K562 (cell line): ENCODE results near the gene SLC4A11. TPM values are rescaled to one million over a fixed set of nuclear protein-coding genes. Genes with fewer than 3 reads are reported as not detected.

Experiments used
- ATAC-seq: fragments of 200-7000 bp; cut with Tn5 transposase; 3 replicates; pipeline ENCODE4 v1.9.1; 2020; ENCODE audit warnings: moderate library complexity
- BruUV-seq: library from RNA; stranded (reverse); fragments of 400-500 nt; replicated peaks from 2 replicates; lab custom pipeline; 2021; lab: Mats Ljungman, UMichigan
- CTCF ChIA-PET: fragments of 300-600 bp; formaldehyde crosslinking; extraction: SDS; loops from one replicate; lab custom pipeline; 2021; ENCODE audit warnings: low intra/inter-chr PET ratio; lab: Yijun Ruan, JAX
- POLR2A ChIA-PET: fragments of 300-600, 350-650 bp; sonication (Branson Sonifier 250); formaldehyde crosslinking; extraction: SDS; loops from one replicate; lab custom pipeline; 2021; ENCODE audit warnings: antibody characterized with exemption, inconsistent platforms; lab: Yijun Ruan, JAX
- DNase-seq, 4 experiments: peaks; one replicate each; pipeline versions ENCODE4 v3.0.0 to v3.0.0-alpha.2; 2011 to 2018; ENCODE audit warnings: low spot score in 3 of 4, mixed read lengths in 3 of 4; ENCODE audit errors: extremely low read depth in 1 of 4
- FAIRE-seq: peaks from 2 replicates; lab custom pipeline; 2011; peaks lifted over from hg19 to GRCh38; lab: Jason Lieb, UNC
- H2AFZ ChIP-seq: 2 replicates; pipeline ENCODE4 v1.6.0; 2011; ENCODE audit warnings: low read depth, low read length, control low read depth, inconsistent platforms
- H3K27ac ChIP-seq: fragments of 200-600 bp; 3 replicates; pipeline ENCODE4 v1.8.0; 2011; ENCODE audit warnings: low read depth, mild to moderate bottlenecking, control low read depth, inconsistent platforms, low read length, moderate library complexity, mixed read lengths; ENCODE audit errors: extremely low read depth
- H3K27me3 ChIP-seq, 2 experiments: fragments of 300-600 bp in 1 of 2; 2 replicates in 1 of 2; 3 replicates in 1 of 2; pipeline versions ENCODE4 v1.6.0 to v1.8.0; 2011; ENCODE audit warnings: inconsistent platforms in 2 of 2, low read length in 2 of 2, mild to moderate bottlenecking in 1 of 2, mixed read lengths in 1 of 2, moderate library complexity in 1 of 2; ENCODE audit not compliant: control insufficient read depth in 2 of 2, insufficient read depth in 2 of 2
- H3K36me3 ChIP-seq: fragments of 300-600 bp; 3 replicates; pipeline ENCODE4 v1.8.0; 2011; ENCODE audit warnings: mild to moderate bottlenecking, low read length, inconsistent platforms; ENCODE audit not compliant: control insufficient read depth, insufficient read depth
- H3K4me1 ChIP-seq, 2 experiments: fragments of 200-600 bp in 1 of 2; replicated peaks in 1 of 2; 2 replicates in 1 of 2; 3 replicates in 1 of 2; pipeline versions ENCODE4 v1.5.1 to v1.8.0; 2011; ENCODE audit warnings: inconsistent platforms in 2 of 2, low read length in 2 of 2, mild to moderate bottlenecking in 1 of 2, mixed read lengths in 1 of 2, moderate library complexity in 1 of 2; ENCODE audit not compliant: control insufficient read depth in 2 of 2, insufficient read depth in 2 of 2
- H3K4me2 ChIP-seq: 2 replicates; pipeline ENCODE4 v1.6.1; 2011; ENCODE audit warnings: low read length, control low read depth, inconsistent platforms, mixed read lengths; ENCODE audit not compliant: insufficient read depth
- H3K4me3 ChIP-seq: fragments of 200-600 bp; sonication (generic), shearing (Covaris generic); 2 replicates; pipeline ENCODE4 v1.5.1; 2016; ENCODE audit warnings: control low read depth, inconsistent platforms
- H3K79me2 ChIP-seq: fragments of 200-600 bp; 3 replicates; pipeline ENCODE4 v1.8.0; 2011; ENCODE audit warnings: low read length, inconsistent platforms; ENCODE audit not compliant: control insufficient read depth, insufficient read depth
- H3K9ac ChIP-seq, 2 experiments: 2 replicates each; pipeline versions ENCODE4 v1.6.0 to v1.6.1; 2011; ENCODE audit warnings: low read depth in 2 of 2, low read length in 2 of 2, control low read depth in 1 of 2, inconsistent platforms in 1 of 2, mild to moderate bottlenecking in 1 of 2, mixed read lengths in 1 of 2; ENCODE audit not compliant: insufficient read depth in 1 of 2
- H3K9me1 ChIP-seq: one replicate; pipeline ENCODE4 v1.6.0; 2011; ENCODE audit warnings: inconsistent platforms, mild to moderate bottlenecking, low read length, moderate library complexity; ENCODE audit not compliant: control insufficient read depth, insufficient read depth
- H3K9me3 ChIP-seq: replicated peaks from 2 replicates; pipeline ENCODE4 v1.5.1; 2011; ENCODE audit warnings: low read depth, low read length, inconsistent platforms; ENCODE audit not compliant: control insufficient read depth, insufficient read depth
- H4K20me1 ChIP-seq: replicated peaks from 2 replicates; pipeline ENCODE4 v1.6.1; 2011; ENCODE audit warnings: low read length, inconsistent platforms, mixed read lengths; ENCODE audit not compliant: control insufficient read depth, insufficient read depth
- BRD4 ChIP-seq: fragments of 200-600 bp; sonication (generic); IDR thresholded peaks from 2 replicates; pipeline ENCODE4 v1.6.1; 2017; ENCODE audit warnings: inconsistent platforms
- FOXK1 ChIP-seq: sonication (generic); formaldehyde crosslinking; IDR thresholded peaks from 2 replicates; pipeline ENCODE4 v1.8.0; 2022; ENCODE audit warnings: missing genetic modification reagents, mild to moderate bottlenecking, borderline replicate concordance
- HEY1 ChIP-seq: fragments of 250-450 bp; sonication (Bioruptor Pico); IDR thresholded peaks from 2 replicates; pipeline ENCODE4 v1.5.0; 2020; ENCODE audit warnings: mild to moderate bottlenecking, moderate library complexity, borderline replicate concordance
- KDM1A ChIP-seq, 2 experiments: fragments of 450-650 bp; IDR thresholded peaks; 2 replicates each; pipeline ENCODE4 v1.6.1; 2016; ENCODE audit warnings: mild to moderate bottlenecking in 2 of 2
- KLF10 ChIP-seq: fragments of 250-450 bp; sonication (Bioruptor Pico); IDR thresholded peaks from 2 replicates; pipeline ENCODE4 v1.6.1; 2021; ENCODE audit warnings: matching md5 sums
- PTBP1 ChIP-seq: fragments of 200-400 bp; formaldehyde crosslinking; IDR thresholded peaks from 2 replicates; pipeline ENCODE4 v1.6.1; 2017; ENCODE audit warnings: low read depth, low read length
- RBM25 ChIP-seq: fragments of 200-400 bp; formaldehyde crosslinking; IDR thresholded peaks from 2 replicates; pipeline ENCODE4 v1.6.1; 2018; ENCODE audit warnings: low read length, low read depth, moderate library complexity; ENCODE audit not compliant: severe bottlenecking
- SPI1 ChIP-seq: IDR thresholded peaks from 2 replicates; pipeline ENCODE4 v1.6.1; 2011; ENCODE audit warnings: low read depth, low read length, control low read depth, borderline replicate concordance
- YBX1 ChIP-seq: fragments of 450-650 bp; IDR thresholded peaks from 2 replicates; pipeline ENCODE4 v1.7.1; 2016; ENCODE audit warnings: mild to moderate bottlenecking
- ZFX ChIP-seq: sonication (generic); formaldehyde crosslinking; IDR thresholded peaks from 2 replicates; pipeline ENCODE4 v1.8.0; 2022; ENCODE audit warnings: mild to moderate bottlenecking, missing genetic modification reagents, moderate library complexity
- ZNF174 ChIP-seq: fragments of 250-450 bp; sonication (Bioruptor Pico); IDR thresholded peaks from 2 replicates; pipeline ENCODE4 v1.4.0; 2020; ENCODE audit warnings: mild to moderate bottlenecking
- ZNF347 ChIP-seq: fragments of 450-650 bp; formaldehyde crosslinking; IDR thresholded peaks from 2 replicates; pipeline ENCODE4 v1.4.0; 2020; ENCODE audit warnings: low read depth, mild to moderate bottlenecking, moderate library complexity
- ZNF408 ChIP-seq: fragments of 250-450 bp; sonication (Bioruptor Pico); IDR thresholded peaks from 2 replicates; pipeline ENCODE4 v1.4.0; 2020; ENCODE audit warnings: low read depth, mild to moderate bottlenecking, moderate library complexity
- ZNF644 ChIP-seq: fragments of 200-800 bp; sonication (Bioruptor generic); IDR thresholded peaks from 2 replicates; pipeline ENCODE4 v1.6.1; 2016; ENCODE audit warnings: low read depth, missing genetic modification characterization, missing compliant biosample characterization
- in situ Hi-C: fragments of 300-500 bp; cut with MboI; formaldehyde crosslinking; loops from 4 replicates; pipeline ENCODE4 v1.15.0; 2018; ENCODE audit warnings: inconsistent platforms, mixed read lengths
- intact Hi-C: fragments of 100-400 bp; cut with micrococcal nuclease; formaldehyde crosslinking; loops from 2 replicates; pipeline ENCODE4 v1.14.2; 2022
- polyA plus RNA-seq, 8 experiments: library from polyadenylated mRNA; depleted of rRNA in 4 of 8; stranded (reverse) in 5 of 8; unstranded in 3 of 8; fragments of >200 nt; fragmentation: Nextera tagmentation in 2 of 8; fragmentation: Illumina TruSeq in 1 of 8; extraction: Ambion mirVana in 2 of 8; extraction: Trizol in 1 of 8; gene quantifications; 2 replicates each; pipeline versions ENCODE4 v1.2.1 to v1.2.3, GENCODE V29; 2011 to 2014; ENCODE audit warnings: inconsistent platforms in 1 of 8, missing spikeins in 1 of 8
- total RNA-seq, 7 experiments: library from RNA; depleted of rRNA in 6 of 7; stranded (reverse); fragments of >200 nt in 6 of 7; fragmentation: Illumina TruSeq in 2 of 7; extraction: Trizol in 2 of 7; gene quantifications; 2 replicates each; pipeline versions ENCODE4 v1.2.1 to v1.2.3, GENCODE V29; 2011 to 2021; ENCODE audit warnings: low replicate concordance in 1 of 7
- TF ChIP-seq, protein P1 (sequence below): sonication (generic); IDR thresholded peaks from 2 replicates; pipeline ENCODE4 v1.6.1; 2016
- TF ChIP-seq, protein P2 (sequence below): fragments of 250-450 bp; sonication (Bioruptor Pico); IDR thresholded peaks from 2 replicates; pipeline ENCODE4 v1.9.0; 2021; ENCODE audit warnings: mild to moderate bottlenecking, inconsistent platforms
- TF ChIP-seq, protein P3 (sequence below): sonication (generic); formaldehyde crosslinking; IDR thresholded peaks from 2 replicates; pipeline ENCODE4 v1.8.1; 2023; ENCODE audit warnings: mild to moderate bottlenecking, missing genetic modification reagents

Gene SLC4A11
- total and polyA plus RNA-seq, 9 of the 15 experiments (the other 6 are each of a cell fraction or from before 2014, with no cell fraction given): 0.10 to 2.0 (median 0.20) TPM

DNA sequence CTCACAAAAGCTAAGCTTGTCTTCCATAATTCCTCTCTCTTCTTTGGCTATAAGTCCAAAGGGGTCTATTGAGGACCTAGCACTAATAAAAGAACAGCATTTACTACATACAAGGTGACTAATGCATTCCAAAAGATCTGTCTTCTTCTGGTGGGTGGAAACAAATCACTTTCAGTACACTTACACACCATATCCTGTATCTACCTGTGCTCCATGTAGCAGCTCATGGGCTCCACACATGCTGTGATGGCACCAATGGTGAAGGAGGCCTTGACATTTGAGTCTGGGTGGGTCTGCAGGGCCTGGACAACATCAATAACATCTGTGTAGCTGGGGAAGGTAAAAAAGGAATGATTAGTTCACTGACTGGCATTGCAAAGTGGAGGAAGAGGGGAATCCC is 42.4 kb upstream of the SLC4A11 start:
- no peak for TF ChIP-seq PTBP1
- TF ChIP-seq ZNF408: no peak
- no peak for TF ChIP-seq ZFX (CRISPR knock-in tag)
- no peak for TF ChIP-seq FOXK1 (CRISPR knock-in tag)
- TF ChIP-seq, protein P1, sequence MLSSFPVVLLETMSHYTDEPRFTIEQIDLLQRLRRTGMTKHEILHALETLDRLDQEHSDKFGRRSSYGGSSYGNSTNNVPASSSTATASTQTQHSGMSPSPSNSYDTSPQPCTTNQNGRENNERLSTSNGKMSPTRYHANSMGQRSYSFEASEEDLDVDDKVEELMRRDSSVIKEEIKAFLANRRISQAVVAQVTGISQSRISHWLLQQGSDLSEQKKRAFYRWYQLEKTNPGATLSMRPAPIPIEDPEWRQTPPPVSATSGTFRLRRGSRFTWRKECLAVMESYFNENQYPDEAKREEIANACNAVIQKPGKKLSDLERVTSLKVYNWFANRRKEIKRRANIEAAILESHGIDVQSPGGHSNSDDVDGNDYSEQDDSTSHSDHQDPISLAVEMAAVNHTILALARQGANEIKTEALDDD: no peak
- TF ChIP-seq KLF10 (CRISPR knock-in tag): no peak
- no peak for TF ChIP-seq ZNF174 (CRISPR knock-in tag)
- TF ChIP-seq SPI1: no peak
- no peak for TF ChIP-seq HEY1 (CRISPR knock-in tag)
- no peak for TF ChIP-seq KDM1A (IDR thresholded peaks at IDR 0.05)
- TF ChIP-seq RBM25: no peak
- TF ChIP-seq YBX1: no peak
- TF ChIP-seq ZNF347 (CRISPR knock-in tag): no peak
- TF ChIP-seq, protein P2, sequence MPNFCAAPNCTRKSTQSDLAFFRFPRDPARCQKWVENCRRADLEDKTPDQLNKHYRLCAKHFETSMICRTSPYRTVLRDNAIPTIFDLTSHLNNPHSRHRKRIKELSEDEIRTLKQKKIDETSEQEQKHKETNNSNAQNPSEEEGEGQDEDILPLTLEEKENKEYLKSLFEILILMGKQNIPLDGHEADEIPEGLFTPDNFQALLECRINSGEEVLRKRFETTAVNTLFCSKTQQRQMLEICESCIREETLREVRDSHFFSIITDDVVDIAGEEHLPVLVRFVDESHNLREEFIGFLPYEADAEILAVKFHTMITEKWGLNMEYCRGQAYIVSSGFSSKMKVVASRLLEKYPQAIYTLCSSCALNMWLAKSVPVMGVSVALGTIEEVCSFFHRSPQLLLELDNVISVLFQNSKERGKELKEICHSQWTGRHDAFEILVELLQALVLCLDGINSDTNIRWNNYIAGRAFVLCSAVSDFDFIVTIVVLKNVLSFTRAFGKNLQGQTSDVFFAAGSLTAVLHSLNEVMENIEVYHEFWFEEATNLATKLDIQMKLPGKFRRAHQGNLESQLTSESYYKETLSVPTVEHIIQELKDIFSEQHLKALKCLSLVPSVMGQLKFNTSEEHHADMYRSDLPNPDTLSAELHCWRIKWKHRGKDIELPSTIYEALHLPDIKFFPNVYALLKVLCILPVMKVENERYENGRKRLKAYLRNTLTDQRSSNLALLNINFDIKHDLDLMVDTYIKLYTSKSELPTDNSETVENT (CRISPR knock-in tag): no peak
- TF ChIP-seq, protein P3, sequence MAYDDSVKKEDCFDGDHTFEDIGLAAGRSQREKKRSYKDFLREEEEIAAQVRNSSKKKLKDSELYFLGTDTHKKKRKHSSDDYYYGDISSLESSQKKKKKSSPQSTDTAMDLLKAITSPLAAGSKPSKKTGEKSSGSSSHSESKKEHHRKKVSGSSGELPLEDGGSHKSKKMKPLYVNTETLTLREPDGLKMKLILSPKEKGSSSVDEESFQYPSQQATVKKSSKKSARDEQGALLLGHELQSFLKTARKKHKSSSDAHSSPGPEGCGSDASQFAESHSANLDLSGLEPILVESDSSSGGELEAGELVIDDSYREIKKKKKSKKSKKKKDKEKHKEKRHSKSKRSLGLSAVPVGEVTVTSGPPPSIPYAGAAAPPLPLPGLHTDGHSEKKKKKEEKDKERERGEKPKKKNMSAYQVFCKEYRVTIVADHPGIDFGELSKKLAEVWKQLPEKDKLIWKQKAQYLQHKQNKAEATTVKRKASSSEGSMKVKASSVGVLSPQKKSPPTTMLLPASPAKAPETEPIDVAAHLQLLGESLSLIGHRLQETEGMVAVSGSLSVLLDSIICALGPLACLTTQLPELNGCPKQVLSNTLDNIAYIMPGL: no peak
- TF ChIP-seq BRD4: no peak
- no peak for TF ChIP-seq ZNF644 (tag)
- TF ChIP-seq, all 486 proteins: peak for 0
- ChIA-PET POLR2A (no interaction called here), CTCF (no interaction called here)
- H3K9ac ChIP-seq: no peak overlapping the region
- no peak for ATAC-seq
- no peak for FAIRE-seq
- no peak overlapping the region for H3K4me3 ChIP-seq
- no peaks in the 10 kb centered on the region for H3K79me2 ChIP-seq
- H4K20me1 ChIP-seq: no peaks in the 10 kb centered on the region
- H3K27me3 ChIP-seq: no peaks in the 10 kb centered on the region
- no peaks in the 10 kb centered on the region for H3K4me1 ChIP-seq
- no peaks in the 10 kb centered on the region for H3K9me1 ChIP-seq
- no peaks in the 10 kb centered on the region for H3K9me3 ChIP-seq
- intact Hi-C loops: no loop called here
- no peak overlapping the region for H3K27ac ChIP-seq
- H3K4me2 ChIP-seq: no peak overlapping the region
- H2AFZ ChIP-seq: no peak overlapping the region
- BruUV-seq: no TSS peak
- in situ Hi-C loops: no loop called here
- no peak for DNase-seq
- peaks cover 3% of the 10 kb centered on the region; the same call in 1 of the 3 replicates for H3K36me3 ChIP-seq
